ENCODE measurements around the gene PTGDS.
A peak's percentile ranks its signal among the peaks of the same experiment; 100 is the strongest.

Gene PTGDS

GRCh38 chr9:137011907-137012675 is 34.8 kb downstream of the PTGDS start:
- no peak for FAIRE-seq

DNA sequence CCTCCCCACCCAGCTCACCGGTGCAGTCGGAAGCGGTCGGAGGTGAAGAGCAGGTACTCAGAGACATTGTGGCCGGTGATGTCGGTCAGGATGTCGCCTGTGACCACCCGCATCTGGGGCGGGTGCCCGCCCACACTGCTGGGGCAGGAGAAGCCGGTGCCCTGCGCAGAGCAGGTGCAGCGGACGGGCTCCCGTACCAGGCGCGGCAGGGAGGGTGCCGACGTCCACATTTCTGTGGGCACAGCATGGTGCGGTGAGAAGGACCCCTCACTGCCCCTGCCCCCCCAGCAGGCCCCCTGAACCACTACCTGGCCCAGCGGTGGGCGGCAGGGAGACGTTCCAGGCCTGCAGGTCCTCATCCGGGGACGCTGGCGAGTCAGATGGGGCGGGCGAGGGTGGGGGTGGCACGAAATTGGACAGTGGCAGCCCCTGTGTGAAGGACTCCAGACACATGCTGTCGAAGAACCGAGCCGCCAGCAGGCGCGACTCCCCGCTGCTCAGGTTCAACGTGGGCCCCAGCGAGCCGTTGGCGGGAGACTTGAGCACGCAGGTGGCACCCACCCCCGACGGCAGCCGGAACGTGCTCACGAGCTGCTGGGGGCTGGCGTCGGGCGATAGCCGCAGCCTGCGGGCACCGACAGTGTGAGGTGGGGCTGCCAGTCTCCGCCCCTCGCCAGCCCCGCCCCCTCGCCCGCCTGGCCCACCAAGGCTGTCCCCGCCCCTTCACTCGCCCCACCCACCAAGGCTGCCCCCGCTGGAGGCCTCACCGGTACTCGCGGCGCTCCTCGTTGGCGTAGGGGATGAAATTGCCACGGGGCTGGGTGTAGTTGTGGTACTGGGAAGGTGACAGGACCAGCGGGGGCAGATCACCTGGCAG is 35.6 kb downstream of the PTGDS start:
- no peak for FAIRE-seq

- FAIRE-seq, result no peak
These were observed 36.3 kb downstream of the PTGDS start for GRCh38 chr9:137013571-137013940.

- no peak for FAIRE-seq
These were observed 36.9 kb downstream of the PTGDS start for GRCh38 chr9:137014166-137014565.

DNA sequence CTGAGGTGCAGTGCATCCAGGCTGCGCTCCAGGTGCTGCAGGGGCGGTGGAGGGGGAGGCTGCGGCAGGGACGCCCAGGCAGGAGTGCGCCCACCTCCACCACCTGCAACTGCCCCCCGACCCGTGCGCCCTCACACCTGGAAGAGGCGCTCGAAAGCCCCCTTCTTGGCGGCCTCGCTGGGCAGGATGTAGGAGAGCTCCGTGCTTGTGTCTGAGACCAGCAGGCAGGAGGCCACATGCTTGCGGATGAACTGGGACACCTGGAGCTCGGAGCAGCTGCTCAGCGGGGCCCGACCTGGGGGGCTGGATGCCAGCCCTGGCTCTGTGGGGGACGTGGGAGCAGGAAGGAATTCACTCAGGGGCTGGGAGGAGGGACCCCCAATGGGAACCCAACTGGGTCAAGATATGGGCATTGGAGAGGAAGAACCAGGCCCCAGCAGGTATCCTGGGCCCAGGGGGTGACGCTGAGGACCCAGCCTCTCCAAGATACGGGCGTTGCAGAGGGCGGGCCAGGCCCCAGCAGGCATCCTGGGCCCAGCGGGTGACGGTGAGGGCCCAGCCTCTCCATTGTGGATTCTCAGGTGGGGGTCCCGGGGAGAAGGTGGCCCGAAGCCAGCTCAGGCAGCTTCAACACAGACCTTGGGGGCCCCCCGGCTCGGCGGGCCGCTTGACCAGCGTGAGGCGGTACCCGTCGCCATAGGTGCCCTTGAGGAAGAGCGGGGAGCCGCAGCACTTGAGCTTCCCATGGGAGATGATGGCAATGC is 37.7 kb downstream of the PTGDS start:
- FAIRE-seq, result no peak

DNA sequence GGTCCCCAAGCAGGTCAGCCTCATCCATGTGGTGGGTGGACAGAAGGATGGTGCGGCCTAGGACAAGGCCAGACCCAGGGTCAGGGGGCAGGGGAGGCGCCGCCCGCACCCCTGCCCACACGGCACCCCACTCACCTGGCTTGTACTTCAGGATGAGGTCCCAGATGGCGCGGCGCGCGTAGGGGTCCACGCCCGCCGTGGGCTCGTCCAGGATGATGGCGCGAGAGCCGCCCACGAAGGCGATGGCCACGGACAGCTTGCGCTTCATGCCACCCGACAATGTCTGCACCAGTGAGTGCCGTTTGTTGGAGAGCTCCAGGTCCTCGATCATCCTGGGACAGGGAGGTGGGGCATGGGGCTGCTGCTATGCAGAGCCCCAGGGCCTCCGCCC is 38.2 kb downstream of the PTGDS start:
- FAIRE-seq, result no peak

GRCh38 chr9:137015976-137016375 is 38.7 kb downstream of the PTGDS start:
- FAIRE-seq, result no peak

DNA sequence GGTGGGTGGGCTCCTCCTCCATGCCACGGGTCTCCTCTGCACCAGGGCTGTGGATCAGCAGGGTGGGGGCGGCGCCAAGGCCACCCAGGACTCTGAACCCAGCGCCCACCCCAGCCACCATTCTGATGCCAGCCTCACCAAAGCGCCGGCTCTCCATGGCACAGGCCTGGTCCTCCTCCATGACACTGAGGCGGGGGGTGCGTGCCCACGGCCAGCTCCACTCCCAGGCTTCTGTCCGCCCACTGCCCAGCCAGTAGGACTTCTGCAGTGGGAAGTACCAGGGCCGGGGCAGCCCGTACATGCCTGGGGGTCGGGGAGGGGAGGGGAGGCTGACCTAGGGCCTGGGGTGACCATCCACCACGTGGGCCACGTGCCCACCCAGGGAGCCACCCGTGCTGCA is 39.1 kb downstream of the PTGDS start:
- FAIRE-seq, result no peak

- FAIRE-seq, result no peak
These were observed 39.8 kb downstream of the PTGDS start for GRCh38 chr9:137017071-137017470.

DNA sequence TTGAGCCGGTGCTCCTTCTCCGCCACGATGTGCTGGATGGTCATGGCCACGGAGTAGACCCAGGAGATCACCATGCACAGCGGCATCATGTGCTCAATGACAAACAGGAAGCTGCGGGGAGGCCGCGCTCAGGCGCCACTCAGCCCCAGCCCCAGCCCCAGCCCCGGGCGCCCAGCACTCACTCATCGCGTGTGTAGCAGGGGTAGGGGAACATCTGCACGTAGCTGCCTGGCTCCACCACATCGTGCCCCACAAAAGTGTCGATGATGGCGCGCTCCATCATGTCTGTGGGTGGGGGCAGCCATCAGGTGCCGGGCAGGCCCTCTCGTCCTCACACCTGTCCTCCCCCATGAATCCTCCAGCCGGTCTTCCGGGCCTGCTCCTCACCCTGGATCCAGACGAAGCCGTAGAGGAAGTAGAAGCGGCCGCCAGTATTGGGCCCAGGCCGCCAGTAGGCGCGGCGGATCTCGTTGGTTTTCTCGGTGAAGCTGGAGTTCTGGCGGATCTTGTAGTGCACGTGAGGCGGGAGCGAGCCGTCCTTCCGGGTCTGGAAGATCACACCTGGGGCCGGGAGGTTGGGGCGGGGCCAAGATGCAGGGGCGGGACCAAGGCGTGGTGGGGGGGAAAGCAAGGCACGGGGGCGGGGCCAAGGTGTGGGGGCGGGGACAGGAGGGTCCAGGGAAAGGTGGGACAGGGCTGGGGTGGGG is 40.6 kb downstream of the PTGDS start:
- FAIRE-seq, result no peak

DNA sequence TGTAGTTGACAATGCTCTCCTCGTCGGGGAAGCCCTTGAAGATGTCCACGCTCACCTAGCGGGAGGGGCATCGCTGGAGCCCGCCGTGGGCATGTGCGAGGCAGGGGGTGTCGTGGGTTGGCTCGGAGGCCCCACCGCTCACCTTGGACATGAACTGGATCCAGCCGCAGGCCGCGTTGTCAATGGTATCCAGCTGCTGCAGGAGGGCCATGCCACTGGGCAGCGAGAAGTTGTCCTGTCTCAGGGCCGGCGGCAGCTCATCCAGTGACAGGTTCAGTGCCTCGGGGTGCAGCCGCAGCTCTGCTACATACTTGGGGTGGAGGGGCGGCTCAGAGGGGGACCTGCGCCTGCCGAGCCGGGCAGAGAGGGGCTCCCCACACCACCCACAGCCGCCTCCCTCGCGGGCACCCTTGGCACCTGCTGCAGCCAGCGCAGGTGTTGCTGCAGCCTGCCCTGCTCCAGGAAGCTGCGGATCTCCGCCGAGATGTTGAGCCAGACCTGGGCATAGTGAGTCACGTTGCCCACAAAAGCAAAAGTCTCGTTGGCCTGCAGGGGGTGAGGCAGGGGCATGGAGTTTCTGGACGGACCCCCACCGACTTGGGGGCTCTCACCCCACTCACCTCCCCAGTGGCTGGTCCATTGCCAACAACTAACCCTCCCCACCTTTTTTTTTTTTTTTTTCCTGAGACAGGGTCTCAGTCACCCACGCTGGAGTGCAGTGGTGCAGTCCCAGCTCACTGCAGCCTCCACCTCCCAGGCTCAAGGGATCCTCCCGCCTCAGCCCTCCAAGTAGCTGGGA is 41.7 kb downstream of the PTGDS start:
- no peak for FAIRE-seq

DNA sequence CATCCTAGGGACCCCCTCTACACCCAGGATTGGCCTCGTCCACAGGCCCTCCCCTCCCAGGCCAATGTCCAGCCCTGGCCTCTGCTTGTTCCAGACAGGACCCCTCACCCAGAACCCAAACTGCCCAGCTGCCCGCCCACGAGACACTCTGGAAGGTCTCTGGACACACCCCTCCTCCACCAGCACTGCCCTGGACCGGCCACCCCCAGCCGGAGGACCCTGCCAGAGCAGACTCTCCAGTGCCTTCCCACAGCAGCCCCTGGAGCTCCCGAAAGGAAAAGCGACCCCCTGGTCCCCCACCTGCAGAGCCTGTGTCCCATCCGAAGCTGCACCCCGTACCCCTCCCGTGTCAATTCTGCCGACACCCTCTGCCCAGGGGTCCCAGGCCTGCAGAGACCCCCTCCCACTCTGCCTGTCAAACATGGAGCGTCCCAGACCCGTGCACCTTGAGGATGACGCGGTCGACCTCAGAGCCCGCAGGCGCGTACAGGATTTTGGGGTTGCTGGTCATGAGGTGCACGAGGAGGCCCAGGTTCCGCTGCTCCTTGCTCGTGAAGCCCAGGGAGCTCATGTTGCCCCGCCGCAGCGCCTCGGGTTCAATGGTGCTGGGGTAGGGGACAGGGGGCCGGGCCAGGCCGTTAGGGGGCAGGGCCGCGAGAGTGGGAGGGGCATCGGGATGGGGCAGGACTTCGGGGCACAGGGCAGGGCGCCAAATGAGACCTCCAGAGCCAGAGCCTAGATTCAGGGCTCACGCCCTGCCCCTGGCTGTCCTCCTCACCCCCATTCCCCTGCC is 42.8 kb downstream of the PTGDS start:
- FAIRE-seq, result no peak

GRCh38 chr9:137020771-137021567 is 43.7 kb downstream of the PTGDS start:
- no peak for FAIRE-seq

- no peak for FAIRE-seq
These were observed 44.3 kb downstream of the PTGDS start for GRCh38 chr9:137021568-137021978.

GRCh38 chr9:137021979-137022661 is 44.8 kb downstream of the PTGDS start:
- peak; percentile 41 for FAIRE-seq

- FAIRE-seq, result no peak
These were observed 45.3 kb downstream of the PTGDS start for GRCh38 chr9:137022662-137023008.

GRCh38 chr9:137023157-137023556 is 45.9 kb downstream of the PTGDS start:
- FAIRE-seq, result no peak

- FAIRE-seq, result no peak
These were observed 46.3 kb downstream of the PTGDS start for GRCh38 chr9:137023583-137023991.

DNA sequence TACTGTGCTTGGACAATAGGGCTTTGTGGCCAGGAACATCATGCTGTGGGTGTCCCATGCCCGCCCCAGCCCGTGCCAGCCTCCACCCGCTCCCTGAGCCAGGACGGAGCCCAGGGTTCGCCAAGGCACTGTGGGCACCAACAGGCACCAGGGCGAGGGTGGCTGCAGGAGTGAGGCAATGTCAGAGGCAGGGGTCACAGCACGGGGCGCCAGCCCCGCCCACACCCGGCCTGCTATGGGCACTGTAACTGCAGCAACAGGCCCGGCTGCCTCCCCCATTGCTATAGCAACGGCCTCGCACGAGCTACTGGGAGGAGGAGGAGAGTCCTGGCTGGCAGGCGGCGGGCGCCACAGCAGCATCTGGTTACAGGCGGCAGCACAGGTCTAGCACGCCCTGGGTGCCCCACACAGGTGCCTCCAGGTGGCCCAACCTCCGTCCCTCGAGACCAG is 48.2 kb downstream of the PTGDS start:
- no peak for FAIRE-seq

DNA sequence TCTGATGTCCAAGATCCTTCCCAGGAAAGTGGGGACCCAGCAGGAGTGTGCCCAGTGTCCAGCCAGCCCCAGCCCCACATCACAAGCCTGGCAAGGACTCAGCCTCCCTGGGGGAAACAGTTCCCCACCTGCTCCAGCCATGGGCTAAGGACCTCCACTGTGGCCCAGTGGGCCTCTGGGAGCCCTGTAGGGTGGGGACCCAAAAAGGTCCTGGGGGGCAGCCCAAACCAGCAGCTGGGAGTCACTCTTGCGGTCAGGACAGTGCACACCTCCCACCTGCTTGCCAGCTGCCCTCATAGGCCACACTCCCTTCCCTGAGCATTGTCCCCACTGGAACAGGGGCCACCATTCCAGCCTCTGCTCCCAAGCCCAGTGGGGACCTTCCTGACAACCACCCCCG is 49.1 kb downstream of the PTGDS start:
- FAIRE-seq, result no peak

Measured in TTC549 (cell line).